A673 (cell line): Measurements from ENCODE around the gene SLC39A6.

Source experiments
- CTCF ChIP-seq: fragments of 300-800, 200-600 bp; sonication (generic); conservative IDR thresholded peaks from 2 replicates; pipeline ENCODE4 v1.5.1; 2017; ENCODE audit warnings: low read depth, mild to moderate bottlenecking, antibody characterized with exemption, low read length, moderate library complexity, mixed read lengths
- EZH2 ChIP-seq: fragments of 200-600 bp; sonication (generic); IDR thresholded peaks from 2 replicates; pipeline ENCODE4 v1.6.1; 2017; ENCODE audit warnings: borderline replicate concordance, low read depth, mild to moderate bottlenecking, mixed read lengths, antibody characterized with exemption, low read length; ENCODE audit not compliant: poor library complexity, severe bottlenecking

- TF ChIP-seq CTCF (no peak), EZH2 (no peak)
Observed at GRCh38 chr18:36109737-36110136, 19.4 kb downstream of the SLC39A6 start.
